Lower leg skin (tissue), 4 donors: ENCODE results near the gene JADE3. TPM values are rescaled to one million over a fixed set of nuclear protein-coding genes. Genes with fewer than 3 reads are reported as not detected.

Source experiments
- DNase-seq, 2 donors: peaks; one replicate each; pipeline ENCODE4 v3.0.0-alpha.2; 2019; ENCODE audit warnings: low spot score in 2 of 2
- H3K4me3 ChIP-seq: fragments of 200-600 bp; sonication (generic); 2 replicates; pipeline ENCODE4 v1.5.1; 2017; ENCODE audit warnings: mild to moderate bottlenecking, low read depth; ENCODE audit not compliant: poor library complexity, severe bottlenecking
- POLR2A ChIP-seq, 2 donors: fragments of 450-650 bp; IDR thresholded peaks; one replicate each; pipeline ENCODE4 v1.6.1; 2016 to 2017; ENCODE audit warnings: antibody characterized with exemption in 2 of 2, mild to moderate bottlenecking in 1 of 2, moderate library complexity in 1 of 2
- WGBS, 2 donors: methylation state at CpG; one replicate each; pipeline ENCODE4 v1.1.5; 2018; 5-methylcytosine and 5-hydroxymethylcytosine counted together
- intact Hi-C: fragments of 100-400 bp; cut with DNase I; formaldehyde crosslinking; loops from one replicate; pipeline ENCODE4 v1.15.0; 2023; ENCODE audit warnings: low total_unique reads
- total RNA-seq, 4 donors: library from RNA; depleted of rRNA; stranded (reverse); fragments of >200 nt; gene quantifications; one replicate each; pipeline ENCODE4 v1.1.0, GENCODE V29; 2016
- TF ChIP-seq, protein P1 (sequence below), 3 donors: fragments of 450-650 bp; IDR thresholded peaks; one replicate each; pipeline ENCODE4 v1.5.1; 2016; ENCODE audit warnings: antibody characterized with exemption in 3 of 3, mild to moderate bottlenecking in 3 of 3, moderate library complexity in 2 of 3

JADE3 gene
- total RNA-seq, 4 donors from 2014 or later, result 3.6 to 5.7 (median 3.9) TPM

DNA sequence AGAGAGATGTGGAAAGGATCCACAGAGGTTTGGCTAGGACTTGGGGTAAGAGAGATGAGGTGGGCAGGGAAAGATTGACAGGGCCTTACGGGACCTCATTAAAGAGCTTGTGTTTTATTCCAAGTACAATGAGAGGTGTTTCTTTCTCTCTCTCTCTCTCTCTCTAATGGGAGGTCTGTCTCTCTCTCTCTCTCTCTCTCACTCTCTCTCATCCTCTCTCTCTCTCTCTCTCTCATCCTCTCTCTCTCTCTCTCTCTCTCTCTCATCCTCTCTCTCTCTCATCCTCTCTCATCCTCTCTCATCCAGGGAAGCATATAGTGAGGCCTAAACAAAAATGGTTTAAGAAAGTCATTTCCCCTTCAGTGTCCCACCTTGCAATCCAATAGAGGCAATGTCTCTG, 5.4 kb downstream of the JADE3 start:
- intact Hi-C loops, result no loop called here
- DNase-seq, result no peak
- H3K4me3 ChIP-seq, result no peak overlapping the region
- WGBS, 2 donors, result 84 to 89% methylated on average over 1 of the region's 1 CpG
- no peak for TF ChIP-seq POLR2A (IDR thresholded peaks at IDR 0.05)
- TF ChIP-seq, protein P1, sequence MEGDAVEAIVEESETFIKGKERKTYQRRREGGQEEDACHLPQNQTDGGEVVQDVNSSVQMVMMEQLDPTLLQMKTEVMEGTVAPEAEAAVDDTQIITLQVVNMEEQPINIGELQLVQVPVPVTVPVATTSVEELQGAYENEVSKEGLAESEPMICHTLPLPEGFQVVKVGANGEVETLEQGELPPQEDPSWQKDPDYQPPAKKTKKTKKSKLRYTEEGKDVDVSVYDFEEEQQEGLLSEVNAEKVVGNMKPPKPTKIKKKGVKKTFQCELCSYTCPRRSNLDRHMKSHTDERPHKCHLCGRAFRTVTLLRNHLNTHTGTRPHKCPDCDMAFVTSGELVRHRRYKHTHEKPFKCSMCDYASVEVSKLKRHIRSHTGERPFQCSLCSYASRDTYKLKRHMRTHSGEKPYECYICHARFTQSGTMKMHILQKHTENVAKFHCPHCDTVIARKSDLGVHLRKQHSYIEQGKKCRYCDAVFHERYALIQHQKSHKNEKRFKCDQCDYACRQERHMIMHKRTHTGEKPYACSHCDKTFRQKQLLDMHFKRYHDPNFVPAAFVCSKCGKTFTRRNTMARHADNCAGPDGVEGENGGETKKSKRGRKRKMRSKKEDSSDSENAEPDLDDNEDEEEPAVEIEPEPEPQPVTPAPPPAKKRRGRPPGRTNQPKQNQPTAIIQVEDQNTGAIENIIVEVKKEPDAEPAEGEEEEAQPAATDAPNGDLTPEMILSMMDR (IDR thresholded peaks at IDR 0.05), result no peak

DNA sequence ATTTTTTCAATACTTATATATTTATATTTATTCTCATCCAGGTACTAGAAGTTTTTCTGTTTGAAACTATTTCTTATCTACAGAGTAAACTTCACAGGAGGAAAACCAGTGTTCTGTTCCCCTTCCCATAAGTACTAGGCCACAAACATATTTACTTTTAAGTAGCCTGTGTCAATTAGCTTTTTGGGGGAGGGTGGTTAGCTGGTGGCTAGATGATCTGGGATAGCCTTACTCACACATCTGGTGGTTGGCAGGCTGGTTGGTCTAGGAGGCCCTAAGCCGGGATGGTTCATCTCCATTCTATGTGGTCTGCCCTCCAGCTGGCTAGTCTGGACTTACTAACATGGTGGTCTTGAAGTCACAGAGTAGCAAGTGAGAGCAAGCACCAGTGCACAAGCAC, 6.2 kb downstream of the JADE3 start:
- no peak overlapping the region for H3K4me3 ChIP-seq
- no peak for DNase-seq
- 92 to 100% methylated on average over 1 of the region's 1 CpG for WGBS, 2 donors
- intact Hi-C loops, result no loop called here
- TF ChIP-seq, protein P1 (IDR thresholded peaks at IDR 0.05), result no peak
- TF ChIP-seq POLR2A (IDR thresholded peaks at IDR 0.05), result no peak

DNA sequence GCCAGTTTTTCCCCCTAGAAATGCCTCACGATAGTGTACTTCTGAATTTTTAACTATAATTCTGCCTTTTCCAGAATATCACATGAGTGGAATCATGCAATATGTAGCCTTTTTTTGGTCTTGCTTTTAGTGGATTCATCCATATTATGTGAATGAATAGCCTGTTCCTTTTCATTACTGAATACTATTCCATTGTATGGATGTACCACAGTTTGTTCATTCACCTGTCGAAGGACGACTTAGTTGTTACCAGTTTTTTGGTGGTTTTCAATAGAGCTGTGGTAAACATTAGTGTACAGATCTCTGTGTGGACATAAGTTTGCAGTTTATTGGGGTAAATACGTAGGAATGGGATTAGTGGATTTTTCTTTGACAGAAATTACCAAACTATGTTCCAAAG, 8.0 kb downstream of the JADE3 start:
- DNase-seq, result no peak
- 65 to 75% methylated on average over 4 of the region's 4 CpGs for WGBS, 2 donors
- intact Hi-C loops, result no loop called here
- TF ChIP-seq, protein P1 (IDR thresholded peaks at IDR 0.05), result no peak
- H3K4me3 ChIP-seq, result no peak overlapping the region

DNA sequence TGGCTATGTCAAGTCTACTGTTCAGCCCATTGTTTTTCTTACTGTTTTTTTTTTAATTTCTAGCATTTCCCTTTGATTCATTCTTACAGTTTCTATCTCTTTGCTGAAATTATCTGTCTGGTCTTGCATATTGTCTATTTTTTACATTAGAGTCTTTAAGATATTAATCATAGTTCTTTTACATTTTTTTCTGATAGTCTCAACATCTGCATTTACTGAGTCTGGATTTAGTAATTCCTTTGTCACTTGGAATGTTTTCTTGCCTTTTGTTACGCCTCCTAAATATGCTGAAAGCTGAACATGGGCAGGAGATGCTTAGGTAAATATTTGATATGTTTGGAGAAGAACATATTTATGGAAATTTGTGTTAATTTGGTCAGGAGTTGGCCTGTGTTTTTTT, 10.4 kb downstream of the JADE3 start:
- intact Hi-C loops, result no loop called here
- TF ChIP-seq POLR2A (IDR thresholded peaks at IDR 0.05), result no peak
- TF ChIP-seq, protein P1 (IDR thresholded peaks at IDR 0.05), result no peak
- no peak overlapping the region for H3K4me3 ChIP-seq
- no peak for DNase-seq
- 91 to 100% methylated on average over 1 of the region's 1 CpG for WGBS, 2 donors

DNA sequence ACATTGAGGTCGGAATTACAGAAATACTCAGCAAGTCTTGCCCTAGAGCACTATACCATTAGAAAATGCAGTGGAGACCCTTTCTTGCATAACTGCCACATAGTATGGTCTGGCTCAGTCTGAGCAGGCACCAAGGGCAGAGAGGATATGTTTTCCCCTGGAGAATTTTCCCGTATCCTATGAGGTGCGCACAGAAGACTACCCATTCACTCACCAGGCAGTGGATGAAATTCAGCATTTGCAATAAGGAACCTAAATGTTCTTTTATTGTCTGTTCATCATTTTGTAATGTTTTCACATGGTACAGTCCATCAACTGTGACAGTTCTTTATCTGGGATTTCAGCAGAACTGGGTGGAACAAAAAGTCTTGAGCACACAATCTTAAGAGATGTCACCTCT, 15.5 kb downstream of the JADE3 start:
- no peak for DNase-seq
- 88 to 92% methylated on average over 3 of the region's 3 CpGs for WGBS, 2 donors
- intact Hi-C loops, result no loop called here
- TF ChIP-seq POLR2A (IDR thresholded peaks at IDR 0.05), result no peak
- TF ChIP-seq, protein P1 (IDR thresholded peaks at IDR 0.05), result no peak
- no peak overlapping the region for H3K4me3 ChIP-seq

DNA sequence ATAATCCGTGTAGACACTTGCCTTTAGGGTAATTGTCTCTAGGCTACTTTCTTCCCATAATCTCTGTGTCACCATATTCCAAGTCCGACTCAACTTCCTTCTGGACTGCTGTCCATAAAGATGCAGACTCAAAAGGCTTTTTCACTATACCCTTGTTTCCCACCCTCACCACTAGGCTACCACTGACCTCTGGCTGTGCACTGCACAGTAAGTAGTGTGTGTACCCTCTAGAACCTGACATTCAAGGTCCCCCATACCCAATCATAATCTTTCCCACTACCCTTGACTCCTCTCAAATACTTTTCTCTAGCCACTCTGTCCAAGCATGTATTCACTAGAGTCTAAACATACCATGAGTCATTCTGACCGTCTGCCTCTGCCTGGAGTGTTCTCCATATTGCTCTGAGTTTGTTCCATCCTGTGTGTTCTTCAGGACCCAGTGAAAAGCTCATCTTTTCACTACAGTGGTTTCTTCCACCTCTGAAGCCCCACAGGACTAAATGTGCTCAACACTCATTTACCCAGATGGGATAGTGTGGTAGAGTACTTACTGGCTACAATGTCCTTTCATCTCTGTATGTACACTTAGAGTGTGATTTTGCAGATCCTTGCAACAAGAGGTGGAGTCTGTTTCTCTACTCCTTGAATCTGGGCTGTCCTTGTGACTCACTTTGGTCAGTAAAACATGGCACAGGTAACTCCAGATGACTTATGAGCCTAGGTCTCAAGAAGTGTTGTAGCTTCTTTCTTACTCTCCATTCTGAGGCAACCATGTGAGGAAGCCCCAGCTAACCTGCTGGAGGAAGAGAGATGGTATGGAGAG, 17.4 kb downstream of the JADE3 start:
- no peak for TF ChIP-seq POLR2A (IDR thresholded peaks at IDR 0.05)
- TF ChIP-seq, protein P1 (IDR thresholded peaks at IDR 0.05), result no peak
- intact Hi-C loops, result no loop called here
- no peak for DNase-seq
- H3K4me3 ChIP-seq, result no peak overlapping the region
- WGBS, 2 donors, result 58 to 66% methylated on average over 3 of the region's 3 CpGs
